Stomach (tissue), 9 donors: ENCODE data around the gene UNC45B. TPM values are rescaled to one million over a fixed set of nuclear protein-coding genes. Genes with fewer than 3 reads are reported as not detected.
"Not testable (repeated sequence)": the region's sequence is repeated elsewhere in the genome, so short reads cannot be mapped to it uniquely, and the experiment has no call there.

Experiments used
- DNase-seq, 2 donors: peaks; one replicate each; pipeline versions ENCODE4 v3.0.0 to v3.0.0-alpha.2; 2013 to 2019
- H3K27ac ChIP-seq, 5 donors: fragments of 200-600 bp in 4 of 5; sonication (generic) in 4 of 5; one replicate each; pipeline ENCODE4 v1.5.1; 2013 to 2019; ENCODE audit warnings: mild to moderate bottlenecking in 1 of 5, moderate library complexity in 1 of 5
- H3K27me3 ChIP-seq, 3 donors: fragments of 200-600 bp; sonication (generic); one replicate each; pipeline ENCODE4 v1.5.1; 2017 to 2019; ENCODE audit warnings: mixed run types in 1 of 3
- H3K36me3 ChIP-seq, 4 donors: fragments of 200-600 bp; sonication (generic); 1 replicate in 3 of 4; 2 replicates in 1 of 4; pipeline ENCODE4 v1.5.1; 2016 to 2019
- H3K4me1 ChIP-seq, 4 donors: fragments of 200-600 bp; sonication (generic); one replicate each; pipeline ENCODE4 v1.5.1; 2016 to 2019
- H3K4me3 ChIP-seq, 4 donors: fragments of 200-600 bp; sonication (generic) in 3 of 4; one replicate each; pipeline ENCODE4 v1.5.1; 2016 to 2019; ENCODE audit warnings: mild to moderate bottlenecking in 1 of 4
- H3K9me3 ChIP-seq, 4 donors: fragments of 200-600 bp; sonication (generic); one replicate each; pipeline ENCODE4 v1.5.1; 2016 to 2019
- EP300 ChIP-seq: sonication (generic); formaldehyde crosslinking; IDR thresholded peaks from one replicate; pipeline ENCODE4 v1.6.1; 2017; ENCODE audit warnings: antibody characterized with exemption
- POLR2A ChIP-seq, 4 donors: fragments of 450-650 bp; IDR thresholded peaks; one replicate each; pipeline ENCODE4 v1.6.1; 2016; ENCODE audit warnings: antibody characterized with exemption in 4 of 4, control low read depth in 2 of 4, mild to moderate bottlenecking in 1 of 4, moderate library complexity in 1 of 4
- POLR2AphosphoS5 ChIP-seq, 3 donors: sonication (generic); formaldehyde crosslinking; IDR thresholded peaks; one replicate each; pipeline ENCODE4 v1.6.1; 2016; ENCODE audit warnings: antibody characterized with exemption in 3 of 3
- WGBS, 5 donors: extraction: QIAGEN DNeasy Blood & Tissue Kit in 3 of 5; methylation state at CpG; one replicate each; pipeline versions ENCODE4 v1.1.5 to v1.1.7; 2013 to 2018; 5-methylcytosine and 5-hydroxymethylcytosine counted together
- intact Hi-C: fragments of 100-400 bp; cut with DNase I; formaldehyde crosslinking; loops from one replicate; pipeline ENCODE4 v1.15.1; 2023; ENCODE audit warnings: low total_unique reads
- polyA plus RNA-seq, 3 donors: library from polyadenylated mRNA; stranded (reverse); fragments of 200-250 nt; gene quantifications; one replicate each; pipeline ENCODE4 v1.2.3, GENCODE V29; 2013
- total RNA-seq, 5 donors: library from RNA; depleted of rRNA; stranded (reverse); fragments of >200 nt; gene quantifications; one replicate each; pipeline versions ENCODE4 v1.1.0 to v1.2.3, GENCODE V29; 2014 to 2016
- TF ChIP-seq, protein P1 (sequence below), 7 experiments: fragments of 450-650 bp in 4 of 7; fragments of 200-600 bp in 3 of 7; sonication (generic) in 3 of 7; IDR thresholded peaks; one replicate each; pipeline ENCODE4 v1.5.1; 2016 to 2019; ENCODE audit warnings: antibody characterized with exemption in 7 of 7, control low read depth in 2 of 7, mild to moderate bottlenecking in 1 of 7
- donor health status: healthy with polysubstance abuse.
- donor health status: Bipolar disorder and iron deficiency.
- donor health status: healthy.

UNC45B gene
- total and polyA plus RNA-seq, 8 donors: 0.05 to 1.8 (median 0.30) TPM; not detected in 2

- H3K27me3 ChIP-seq: no peaks in the 10 kb centered on the region
- no peaks in the 10 kb centered on the region for H3K9me3 ChIP-seq
- no peak overlapping the region for H3K27ac ChIP-seq
- H3K36me3 ChIP-seq: no peaks in the 10 kb centered on the region
- 70 to 88% (median 83%) methylated on average over 1 of the region's 1 CpG for WGBS, 5 donors
- intact Hi-C loops: no loop called here
- DNase-seq: no peak
- no peaks in the 10 kb centered on the region for H3K4me1 ChIP-seq
- H3K4me3 ChIP-seq: no peak overlapping the region
- no peak for TF ChIP-seq POLR2AphosphoS5 (IDR thresholded peaks at IDR 0.05)
- TF ChIP-seq, protein P1, sequence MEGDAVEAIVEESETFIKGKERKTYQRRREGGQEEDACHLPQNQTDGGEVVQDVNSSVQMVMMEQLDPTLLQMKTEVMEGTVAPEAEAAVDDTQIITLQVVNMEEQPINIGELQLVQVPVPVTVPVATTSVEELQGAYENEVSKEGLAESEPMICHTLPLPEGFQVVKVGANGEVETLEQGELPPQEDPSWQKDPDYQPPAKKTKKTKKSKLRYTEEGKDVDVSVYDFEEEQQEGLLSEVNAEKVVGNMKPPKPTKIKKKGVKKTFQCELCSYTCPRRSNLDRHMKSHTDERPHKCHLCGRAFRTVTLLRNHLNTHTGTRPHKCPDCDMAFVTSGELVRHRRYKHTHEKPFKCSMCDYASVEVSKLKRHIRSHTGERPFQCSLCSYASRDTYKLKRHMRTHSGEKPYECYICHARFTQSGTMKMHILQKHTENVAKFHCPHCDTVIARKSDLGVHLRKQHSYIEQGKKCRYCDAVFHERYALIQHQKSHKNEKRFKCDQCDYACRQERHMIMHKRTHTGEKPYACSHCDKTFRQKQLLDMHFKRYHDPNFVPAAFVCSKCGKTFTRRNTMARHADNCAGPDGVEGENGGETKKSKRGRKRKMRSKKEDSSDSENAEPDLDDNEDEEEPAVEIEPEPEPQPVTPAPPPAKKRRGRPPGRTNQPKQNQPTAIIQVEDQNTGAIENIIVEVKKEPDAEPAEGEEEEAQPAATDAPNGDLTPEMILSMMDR (IDR thresholded peaks at IDR 0.05): no peak
- TF ChIP-seq POLR2A (IDR thresholded peaks at IDR 0.05): no peak
- no peak for TF ChIP-seq EP300
Observed at GRCh38 chr17:35229638-35230037, 82.0 kb downstream of the UNC45B start.

GRCh38 chr17:35234315-35234714 lies 86.7 kb downstream of the UNC45B start:
- H3K9me3 ChIP-seq, H3K4me1 ChIP-seq, H3K27ac ChIP-seq, intact Hi-C loops, H3K4me3 ChIP-seq, H3K36me3 ChIP-seq, H3K27me3 ChIP-seq, DNase-seq: not testable (repeated sequence)
- WGBS, 5 donors: 83 to 89% (median 88%) methylated on average over 4 of the region's 4 CpGs

DNA sequence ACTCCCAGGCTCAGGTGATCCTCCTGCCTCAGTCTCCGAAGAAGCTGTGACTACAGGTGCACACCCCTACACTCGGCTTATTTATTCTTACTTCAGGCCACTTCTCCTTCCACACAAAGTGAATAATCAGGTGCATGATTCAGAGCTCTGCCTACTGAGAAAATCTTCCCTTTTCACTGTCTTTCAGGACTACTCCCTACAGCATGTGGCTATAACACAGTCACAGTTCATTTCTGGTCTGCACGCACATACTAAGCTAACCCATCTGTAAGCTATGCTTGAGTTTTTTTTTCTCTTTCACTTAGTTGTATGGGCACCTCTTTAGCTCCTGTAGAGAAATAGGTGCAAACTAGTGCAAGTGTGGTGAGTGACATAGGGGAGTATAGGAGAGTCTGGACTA lies 87.7 kb downstream of the UNC45B start:
- no peak for TF ChIP-seq POLR2A (IDR thresholded peaks at IDR 0.05)
- TF ChIP-seq, protein P1 (IDR thresholded peaks at IDR 0.05): no peak
- no peak for TF ChIP-seq EP300
- TF ChIP-seq POLR2AphosphoS5 (IDR thresholded peaks at IDR 0.05): no peak
- H3K9me3 ChIP-seq: no peaks in the 10 kb centered on the region
- H3K36me3 ChIP-seq: no peaks in the 10 kb centered on the region
- H3K4me1 ChIP-seq: peaks cover 0 to under 1% (median 0%) of the 10 kb centered on the region in 4 donors
- DNase-seq: no peak
- no peak overlapping the region for H3K4me3 ChIP-seq
- no peaks in the 10 kb centered on the region for H3K27me3 ChIP-seq
- no peak overlapping the region for H3K27ac ChIP-seq
- intact Hi-C loops: no loop called here
- 86 to 91% (median 88%) methylated on average over 3 of the region's 3 CpGs for WGBS, 5 donors

- no peak overlapping the region for H3K4me3 ChIP-seq
- no peaks in the 10 kb centered on the region for H3K36me3 ChIP-seq
- no peaks in the 10 kb centered on the region for H3K27me3 ChIP-seq
- no peak for DNase-seq
- intact Hi-C loops: no loop called here
- peaks cover 0 to 6% (median 0%) of the 10 kb centered on the region in 4 donors for H3K4me1 ChIP-seq
- WGBS, 5 donors: 40 to 97% (median 51%) methylated on average over 2 of the region's 2 CpGs
- TF ChIP-seq POLR2A (IDR thresholded peaks at IDR 0.05) (no peak), EP300 (no peak), POLR2AphosphoS5 (IDR thresholded peaks at IDR 0.05) (no peak)
- TF ChIP-seq, protein P1 (IDR thresholded peaks at IDR 0.05): no peak
- H3K27ac ChIP-seq: no peak overlapping the region
- no peaks in the 10 kb centered on the region for H3K9me3 ChIP-seq
Observed at GRCh38 chr17:35235917-35236316, 88.3 kb downstream of the UNC45B start.

DNA sequence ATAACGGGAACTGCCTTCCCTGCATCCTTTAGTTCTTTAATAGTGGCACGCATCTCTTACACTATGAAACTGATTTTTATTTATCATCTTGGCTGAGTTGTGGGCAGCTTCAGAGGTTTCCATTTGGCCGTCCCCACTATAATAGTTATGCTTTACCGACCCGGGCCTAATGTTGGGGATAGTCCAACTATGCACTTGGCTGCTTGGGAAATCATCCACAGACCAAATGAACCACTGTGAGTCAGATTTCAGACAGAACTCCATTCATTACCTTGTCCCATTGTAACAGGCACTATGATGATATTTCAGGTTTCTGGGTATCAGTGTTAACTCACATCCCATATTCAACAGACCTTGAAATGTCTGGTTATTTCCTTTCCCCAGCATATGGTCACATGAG lies 89.2 kb downstream of the UNC45B start:
- Histone ChIP-seq H3K27me3 (no peaks in the 10 kb centered on the region), H3K36me3 (no peaks in the 10 kb centered on the region), H3K9me3 (no peaks in the 10 kb centered on the region), H3K4me3 (no peak overlapping the region), H3K4me1 (peaks cover 3 to 15% (median 8%) of the 10 kb centered on the region in 4 donors), H3K27ac (no peak overlapping the region)
- TF ChIP-seq EP300 (no peak), POLR2AphosphoS5 (IDR thresholded peaks at IDR 0.05) (no peak), POLR2A (IDR thresholded peaks at IDR 0.05) (no peak)
- TF ChIP-seq, protein P1 (IDR thresholded peaks at IDR 0.05): no peak
- intact Hi-C loops: no loop called here
- DNase-seq: no peak
- 70 to 91% (median 79%) methylated on average over 5 of the region's 5 CpGs for WGBS, 5 donors
